ENCODE results near the gene ITPR1. TPM values are rescaled to one million over a fixed set of nuclear protein-coding genes. Genes with fewer than 3 reads are reported as not detected.

ITPR1 gene
- total RNA-seq, 1 donor from 2014 or later: 11.2 TPM

DNA sequence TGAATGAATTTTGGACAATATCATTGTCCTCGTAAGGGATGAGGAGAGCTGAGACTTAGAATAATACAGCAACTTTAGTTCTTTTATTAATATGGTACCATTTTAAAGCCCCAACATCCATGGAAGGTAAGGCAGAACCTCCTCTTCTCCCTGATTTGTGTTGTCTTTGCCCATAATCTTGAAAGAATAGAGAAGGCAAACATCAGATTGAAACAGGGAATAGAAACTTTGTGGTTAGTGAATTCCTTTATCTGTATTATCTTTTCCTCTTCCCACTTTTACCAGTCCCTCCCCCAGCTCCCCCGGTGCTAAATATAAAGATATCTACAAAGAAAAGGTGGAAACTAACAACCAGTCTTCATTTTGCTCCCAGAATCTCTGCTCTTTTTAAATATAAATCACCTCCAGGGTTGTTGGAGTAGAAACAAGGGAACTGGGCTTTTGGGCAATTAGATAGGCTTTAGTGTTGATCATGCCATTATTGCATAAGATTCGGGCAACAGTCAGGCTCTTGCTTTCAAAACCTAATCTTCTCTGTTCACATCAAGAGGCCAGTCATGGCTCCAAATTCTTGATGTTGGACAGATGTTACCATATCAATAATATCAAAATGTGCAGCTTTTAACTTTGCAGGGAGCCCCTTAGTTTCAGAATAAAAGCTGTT is 32.5 kb downstream of the ITPR1 start:
- Mint-ChIP-seq H3K4me1 (ENCODE audit: low read depth) (peaks cover 2% of the 10 kb centered on the region), H3K36me3 (ENCODE audit: insufficient read depth) (no peaks in the 10 kb centered on the region), H3K27ac (no peak overlapping the region), H3K27me3 (no peaks in the 10 kb centered on the region), H3K4me3 (ENCODE audit: low read depth) (no peak overlapping the region), H3K9me3 (ENCODE audit: low read depth) (no peaks in the 10 kb centered on the region)
- TF ChIP-seq, protein P1, sequence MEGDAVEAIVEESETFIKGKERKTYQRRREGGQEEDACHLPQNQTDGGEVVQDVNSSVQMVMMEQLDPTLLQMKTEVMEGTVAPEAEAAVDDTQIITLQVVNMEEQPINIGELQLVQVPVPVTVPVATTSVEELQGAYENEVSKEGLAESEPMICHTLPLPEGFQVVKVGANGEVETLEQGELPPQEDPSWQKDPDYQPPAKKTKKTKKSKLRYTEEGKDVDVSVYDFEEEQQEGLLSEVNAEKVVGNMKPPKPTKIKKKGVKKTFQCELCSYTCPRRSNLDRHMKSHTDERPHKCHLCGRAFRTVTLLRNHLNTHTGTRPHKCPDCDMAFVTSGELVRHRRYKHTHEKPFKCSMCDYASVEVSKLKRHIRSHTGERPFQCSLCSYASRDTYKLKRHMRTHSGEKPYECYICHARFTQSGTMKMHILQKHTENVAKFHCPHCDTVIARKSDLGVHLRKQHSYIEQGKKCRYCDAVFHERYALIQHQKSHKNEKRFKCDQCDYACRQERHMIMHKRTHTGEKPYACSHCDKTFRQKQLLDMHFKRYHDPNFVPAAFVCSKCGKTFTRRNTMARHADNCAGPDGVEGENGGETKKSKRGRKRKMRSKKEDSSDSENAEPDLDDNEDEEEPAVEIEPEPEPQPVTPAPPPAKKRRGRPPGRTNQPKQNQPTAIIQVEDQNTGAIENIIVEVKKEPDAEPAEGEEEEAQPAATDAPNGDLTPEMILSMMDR (IDR thresholded peaks at IDR 0.05; ENCODE audit: unreplicated experiment): no peak
- DNase-seq (ENCODE audit: low spot score, unreplicated experiment): no peak

DNA sequence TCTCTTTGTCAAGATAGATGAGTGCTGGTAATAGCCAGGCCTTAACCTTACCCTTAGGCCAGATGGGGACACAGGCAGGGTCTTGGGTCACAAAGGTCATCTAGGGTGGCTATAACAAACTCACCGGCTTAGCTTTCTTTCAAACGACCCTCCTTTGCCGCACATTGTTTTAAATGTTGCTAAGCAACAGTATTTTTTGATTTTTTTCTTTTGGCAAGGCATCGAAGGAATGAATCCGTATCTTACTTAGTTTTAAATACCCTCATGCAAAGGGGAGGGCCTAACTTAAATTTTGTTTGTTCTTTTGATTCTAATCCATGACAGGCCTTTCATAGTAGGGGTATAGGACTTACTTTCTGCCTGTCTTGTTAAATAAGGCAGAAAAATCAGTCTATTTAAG is 35.2 kb downstream of the ITPR1 start:
- no peak for DNase-seq (ENCODE audit: low spot score, unreplicated experiment)
- Mint-ChIP-seq H3K4me3 (ENCODE audit: low read depth) (no peak overlapping the region), H3K9me3 (ENCODE audit: low read depth) (no peaks in the 10 kb centered on the region), H3K27ac (no peak overlapping the region), H3K4me1 (ENCODE audit: low read depth) (peaks cover 5% of the 10 kb centered on the region), H3K36me3 (ENCODE audit: insufficient read depth) (no peaks in the 10 kb centered on the region), H3K27me3 (peaks cover 4% of the 10 kb centered on the region)
- TF ChIP-seq, protein P1 (IDR thresholded peaks at IDR 0.05; ENCODE audit: unreplicated experiment): no peak

DNA sequence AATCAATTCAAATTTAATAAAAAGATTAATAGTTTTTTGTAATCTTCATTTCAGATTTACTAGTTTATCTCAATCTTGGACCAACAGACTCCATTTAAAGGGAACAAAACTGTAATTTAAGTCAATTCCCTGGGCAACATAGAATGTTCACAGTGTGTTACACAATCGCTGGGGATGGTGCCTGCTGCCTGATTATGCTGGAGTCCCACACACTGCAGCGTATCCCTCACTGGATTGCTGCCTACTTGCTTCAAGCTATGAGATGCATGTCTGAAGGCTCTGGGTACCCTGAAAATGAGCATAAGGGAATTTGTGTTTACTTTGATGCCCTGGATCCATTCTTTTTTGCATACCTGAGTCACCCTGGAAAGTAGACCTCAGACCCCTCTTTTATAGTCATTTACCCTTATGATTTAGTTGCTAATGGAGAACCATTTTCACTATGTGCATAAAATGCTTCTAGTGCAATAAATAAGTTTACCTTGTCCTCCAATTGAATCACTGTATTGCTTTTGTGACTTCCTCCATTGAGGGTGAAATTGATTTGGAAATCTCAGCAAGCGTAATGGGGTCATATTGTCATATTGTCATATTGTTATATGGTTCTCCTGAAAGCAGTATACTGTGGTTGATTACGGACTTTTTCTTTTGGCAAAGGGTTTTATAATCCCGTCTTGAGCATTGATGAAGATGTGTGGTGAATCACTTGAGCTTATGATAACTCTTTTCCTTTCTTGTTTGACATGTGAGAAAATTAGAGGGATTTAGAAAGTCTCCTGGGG is 35.9 kb downstream of the ITPR1 start:
- peaks cover 10% of the 10 kb centered on the region for H3K4me1 Mint-ChIP-seq (ENCODE audit: low read depth)

DNA sequence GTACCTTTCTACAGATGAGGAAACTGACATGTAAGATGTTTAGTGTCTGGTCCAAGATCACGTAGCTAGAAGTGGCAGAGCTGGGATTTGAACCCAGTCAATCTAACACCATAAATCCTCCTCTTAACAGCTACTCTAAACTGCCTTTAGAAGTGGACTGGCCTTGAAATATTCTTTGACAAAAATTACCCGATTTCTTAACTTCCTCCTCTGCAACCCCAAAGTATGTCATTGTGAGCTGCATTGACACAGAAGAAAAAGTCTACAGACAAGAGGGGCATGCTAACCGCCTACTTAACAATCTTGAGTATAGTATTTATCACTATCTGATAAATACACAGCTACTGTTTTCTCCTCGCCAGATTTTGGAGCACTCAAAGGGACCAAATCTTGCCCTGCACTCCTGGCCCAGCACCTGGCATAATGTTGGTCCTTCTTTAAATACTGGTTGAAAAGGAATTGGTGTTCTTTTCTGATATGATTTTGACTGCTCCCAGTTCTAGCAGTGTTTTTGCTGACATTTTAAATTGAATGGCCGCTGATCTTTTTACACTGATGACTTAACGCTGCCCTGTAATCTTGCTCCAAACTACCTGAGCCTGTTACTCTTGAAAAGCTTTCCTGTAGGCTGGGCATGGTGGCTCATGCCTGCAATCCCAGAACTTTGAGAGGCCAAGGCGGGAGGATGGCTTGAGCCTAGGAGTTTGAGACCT is 36.9 kb downstream of the ITPR1 start:
- TF ChIP-seq, protein P1 (IDR thresholded peaks at IDR 0.05; ENCODE audit: unreplicated experiment): no peak
- DNase-seq (ENCODE audit: low spot score, unreplicated experiment): no peak
- H3K27me3 Mint-ChIP-seq: peaks cover 4% of the 10 kb centered on the region
- no peak overlapping the region for H3K4me3 Mint-ChIP-seq (ENCODE audit: low read depth)
- H3K27ac Mint-ChIP-seq: no peak overlapping the region
- H3K36me3 Mint-ChIP-seq (ENCODE audit: insufficient read depth): no peaks in the 10 kb centered on the region
- H3K9me3 Mint-ChIP-seq (ENCODE audit: low read depth): no peaks in the 10 kb centered on the region
- peaks cover 10% of the 10 kb centered on the region for H3K4me1 Mint-ChIP-seq (ENCODE audit: low read depth)

More for the DNA sequence above, 35.9 kb downstream of the ITPR1 start:
- no peaks in the 10 kb centered on the region for H3K9me3 Mint-ChIP-seq (ENCODE audit: low read depth)
- DNase-seq (ENCODE audit: low spot score, unreplicated experiment): no peak
- no peaks in the 10 kb centered on the region for H3K36me3 Mint-ChIP-seq (ENCODE audit: insufficient read depth)
- H3K4me3 Mint-ChIP-seq (ENCODE audit: low read depth): no peak overlapping the region
- TF ChIP-seq, protein P1 (IDR thresholded peaks at IDR 0.05; ENCODE audit: unreplicated experiment): no peak
- H3K27ac Mint-ChIP-seq: no peak overlapping the region
- peaks cover 4% of the 10 kb centered on the region for H3K27me3 Mint-ChIP-seq

DNA sequence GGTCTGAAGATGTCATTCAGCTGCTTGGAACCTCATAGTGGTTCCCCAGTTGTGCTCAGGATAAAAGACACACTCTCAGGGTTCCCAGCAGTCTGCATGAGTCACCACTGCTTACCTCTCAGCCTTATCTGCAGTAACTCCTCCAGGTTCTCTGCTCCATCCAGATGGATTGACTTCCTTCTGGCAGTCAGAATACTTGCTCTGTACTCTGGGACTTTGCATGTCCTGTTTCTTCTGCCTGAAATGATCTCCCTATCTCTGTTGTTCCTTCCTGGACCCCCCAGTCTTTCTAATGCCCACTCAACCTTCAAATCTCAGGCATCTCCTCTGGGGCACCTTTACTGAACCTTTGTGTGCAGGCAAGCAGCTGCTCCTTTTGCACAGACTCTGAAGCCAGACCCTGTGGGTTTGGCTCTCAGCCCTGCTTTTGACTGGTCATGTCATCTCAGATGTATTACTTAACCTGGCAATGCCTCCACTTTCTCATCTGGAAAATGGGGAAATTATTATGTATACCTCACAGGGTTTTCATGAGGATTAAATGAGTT is 38.4 kb downstream of the ITPR1 start:
- H3K4me1 Mint-ChIP-seq (ENCODE audit: low read depth): peaks cover 10% of the 10 kb centered on the region
- TF ChIP-seq, protein P1 (IDR thresholded peaks at IDR 0.05; ENCODE audit: unreplicated experiment): no peak
- peak overlapping the region; percentile 18 for H3K27ac Mint-ChIP-seq
- no peak for DNase-seq (ENCODE audit: low spot score, unreplicated experiment)
- H3K36me3 Mint-ChIP-seq (ENCODE audit: insufficient read depth): no peaks in the 10 kb centered on the region
- no peak overlapping the region for H3K4me3 Mint-ChIP-seq (ENCODE audit: low read depth)
- no peaks in the 10 kb centered on the region for H3K9me3 Mint-ChIP-seq (ENCODE audit: low read depth)
- H3K27me3 Mint-ChIP-seq: peaks cover 4% of the 10 kb centered on the region
